COR-L47 (cell line): ENCODE measurements around the gene KRTAP7-1.

Source experiments
- DNase-seq: peaks from one replicate; lab custom pipeline; 2025; lab: John Stamatoyannopoulos, UW

KRTAP7-1 gene, protein sequence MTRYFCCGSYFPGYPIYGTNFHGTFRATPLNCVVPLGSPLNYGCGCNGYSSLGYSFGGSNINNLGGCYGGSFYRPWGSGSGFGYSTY

DNA sequence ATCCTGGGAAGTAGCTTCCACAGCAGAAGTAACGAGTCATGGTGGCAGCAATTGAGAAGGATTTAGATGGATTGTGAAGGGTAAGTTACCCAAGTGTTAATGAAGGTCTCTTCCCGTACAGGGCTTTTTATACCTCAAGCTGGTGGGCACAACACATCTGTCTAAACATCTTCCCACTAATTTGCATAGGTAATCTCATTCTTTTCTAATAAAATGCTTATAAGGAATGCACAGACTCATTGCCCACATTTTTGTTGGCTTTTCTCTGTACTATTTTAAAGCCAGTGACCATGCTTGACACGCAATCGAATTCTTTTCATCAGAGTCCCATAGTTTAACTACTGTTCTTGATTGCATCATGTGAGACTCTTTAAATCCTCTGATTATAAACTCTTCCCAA lies at the start of gene KRTAP7-1:
Gene KRTAP7-1 (minus strand): TSS at position 101 of the 400 bp plus-strand sequence. CDS start 61 bp downstream, at position 40.
- no peak for DNase-seq

DNA sequence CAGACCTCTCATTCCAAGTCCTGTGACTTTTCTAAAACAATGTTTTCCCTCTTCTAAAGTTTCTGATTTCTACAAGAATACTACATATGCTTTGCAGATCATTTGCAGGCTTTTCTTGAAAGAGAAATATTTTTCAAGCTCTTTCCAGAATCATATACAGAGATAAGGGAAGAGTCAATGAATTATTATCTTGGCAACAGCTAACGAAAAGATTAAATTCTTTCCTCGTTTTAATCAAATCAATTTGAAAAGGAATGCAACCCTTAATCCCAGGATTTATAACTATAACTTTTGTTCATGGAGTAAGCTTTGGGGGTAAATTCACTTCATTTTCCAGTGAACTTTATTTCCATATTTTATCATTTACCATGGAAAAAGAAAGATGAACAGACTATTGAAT lies 45.0 kb upstream of the KRTAP7-1 start:
- DNase-seq = no peak

DNA sequence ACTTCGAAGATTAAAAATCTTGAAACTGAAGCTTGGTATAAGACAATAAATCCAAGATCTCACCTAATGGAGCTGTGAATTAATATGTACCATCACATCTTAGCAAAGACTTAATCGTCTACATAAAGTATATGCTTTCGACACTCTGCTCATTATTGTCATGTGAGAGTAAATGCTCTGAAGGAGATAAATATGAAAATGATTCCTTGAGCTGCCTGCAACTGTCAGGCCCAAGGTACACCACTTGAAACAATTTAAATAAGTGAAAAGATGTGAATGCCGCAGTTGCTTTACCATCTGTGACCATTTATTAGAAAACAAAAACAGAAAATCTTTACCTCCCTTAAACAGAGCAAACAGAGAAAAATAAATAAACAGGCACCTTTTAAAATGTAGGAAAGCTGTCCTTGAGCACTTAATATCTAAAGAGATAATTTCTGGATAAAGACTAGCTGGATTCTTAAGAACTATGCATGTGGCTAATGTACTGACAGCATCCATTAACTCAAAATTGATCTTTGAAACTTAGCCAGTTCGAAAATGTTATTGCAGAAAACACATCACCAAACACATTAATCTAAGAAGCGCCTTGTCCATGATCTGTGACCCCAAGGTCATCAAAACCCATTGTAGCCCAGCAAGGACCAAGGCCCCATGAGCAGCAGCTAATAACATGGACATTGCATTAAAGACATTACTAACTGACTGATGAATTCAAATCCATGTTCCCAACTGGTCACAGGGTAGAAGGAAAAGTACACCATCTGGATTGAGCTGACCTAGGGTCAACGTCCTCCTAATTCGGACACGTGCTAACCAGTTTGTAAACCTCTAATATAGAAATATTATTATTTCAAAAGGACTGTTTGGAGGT lies 18.3 kb upstream of the KRTAP7-1 start:
- no peak for DNase-seq

DNA sequence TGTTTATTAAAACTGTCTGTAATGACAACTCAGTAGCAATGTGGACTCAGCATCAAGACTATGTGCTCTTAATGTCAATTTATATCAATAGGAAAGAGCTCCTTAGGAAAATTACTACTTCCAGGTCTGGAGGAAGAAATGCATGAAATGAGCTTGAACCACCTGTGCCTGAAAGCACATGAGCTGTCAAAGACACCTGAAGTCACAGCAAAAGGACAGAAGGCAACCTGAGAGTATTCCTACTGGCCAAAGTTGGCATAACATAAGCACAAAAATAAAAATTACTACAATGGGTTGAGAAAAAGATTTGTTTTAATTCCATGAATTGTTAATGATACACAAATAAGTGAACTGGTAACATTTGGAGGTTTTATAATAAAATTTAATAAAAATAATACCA lies 13.4 kb upstream of the KRTAP7-1 start:
- DNase-seq = no peak

DNA sequence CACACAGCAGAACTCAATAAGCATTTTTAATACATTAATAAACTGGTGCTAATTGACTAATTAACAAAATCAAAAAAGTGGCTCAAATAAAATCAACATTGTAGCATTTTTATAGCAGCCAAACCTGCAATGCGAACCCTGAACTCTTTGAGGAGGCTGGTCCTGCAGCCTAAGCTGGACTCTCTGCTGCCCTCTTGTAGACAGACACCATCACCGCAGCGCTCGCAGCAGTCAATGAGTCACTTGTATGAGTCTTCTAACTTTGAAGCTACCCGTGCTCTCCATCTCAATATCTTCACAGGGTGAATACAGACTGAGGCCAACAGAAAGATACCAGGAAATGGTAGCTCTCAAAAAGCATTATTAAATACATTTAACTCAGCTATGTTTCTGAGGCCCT lies 9.7 kb upstream of the KRTAP7-1 start:
- DNase-seq = peak; percentile 35

DNA sequence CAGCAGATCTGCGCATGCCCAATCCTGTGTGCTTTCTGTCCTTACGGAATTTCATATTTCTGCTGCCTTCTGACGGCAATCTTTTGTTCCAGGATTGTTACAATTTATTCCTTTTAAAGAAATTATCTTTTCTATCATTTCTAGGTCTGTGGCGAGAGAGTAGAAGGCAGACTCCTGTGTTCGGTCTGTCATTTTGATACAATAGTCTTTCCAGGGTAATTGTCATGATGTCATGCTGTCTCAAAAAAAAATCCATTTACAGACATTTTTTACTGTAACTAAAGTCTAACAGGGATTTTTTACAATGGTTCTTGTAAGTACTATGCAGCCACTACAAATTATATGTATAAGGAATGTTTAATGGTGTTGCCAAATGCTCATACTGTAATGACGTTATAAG lies 9.0 kb upstream of the KRTAP7-1 start:
- no peak for DNase-seq

DNA sequence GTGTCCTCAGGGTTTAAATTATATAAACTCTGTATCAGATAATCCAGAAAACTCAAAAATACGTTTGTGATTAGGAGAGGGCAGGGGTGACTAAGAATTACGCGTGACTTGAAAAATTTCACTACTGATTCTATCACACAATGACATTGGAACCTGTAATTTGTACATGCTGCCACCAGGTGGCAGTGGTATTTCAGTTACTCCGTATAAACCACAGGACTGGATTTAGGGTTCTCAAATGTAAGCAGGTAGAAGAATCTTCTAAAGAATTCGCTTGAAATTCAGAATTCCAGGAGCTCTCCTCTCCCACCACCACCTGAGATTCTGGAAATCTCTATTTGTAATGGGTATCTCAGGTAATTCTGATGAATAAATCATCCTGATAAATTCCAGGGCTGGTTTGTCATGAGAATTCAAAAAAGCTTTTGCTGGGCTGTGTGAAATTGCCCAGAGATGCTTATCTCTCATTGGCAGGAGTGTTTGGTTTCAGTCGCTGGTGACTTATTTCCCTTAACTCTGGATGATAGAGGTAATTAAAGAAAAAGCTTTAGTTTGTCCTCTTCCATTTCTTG lies 1.7 kb upstream of the KRTAP7-1 start:
- no peak for DNase-seq

DNA sequence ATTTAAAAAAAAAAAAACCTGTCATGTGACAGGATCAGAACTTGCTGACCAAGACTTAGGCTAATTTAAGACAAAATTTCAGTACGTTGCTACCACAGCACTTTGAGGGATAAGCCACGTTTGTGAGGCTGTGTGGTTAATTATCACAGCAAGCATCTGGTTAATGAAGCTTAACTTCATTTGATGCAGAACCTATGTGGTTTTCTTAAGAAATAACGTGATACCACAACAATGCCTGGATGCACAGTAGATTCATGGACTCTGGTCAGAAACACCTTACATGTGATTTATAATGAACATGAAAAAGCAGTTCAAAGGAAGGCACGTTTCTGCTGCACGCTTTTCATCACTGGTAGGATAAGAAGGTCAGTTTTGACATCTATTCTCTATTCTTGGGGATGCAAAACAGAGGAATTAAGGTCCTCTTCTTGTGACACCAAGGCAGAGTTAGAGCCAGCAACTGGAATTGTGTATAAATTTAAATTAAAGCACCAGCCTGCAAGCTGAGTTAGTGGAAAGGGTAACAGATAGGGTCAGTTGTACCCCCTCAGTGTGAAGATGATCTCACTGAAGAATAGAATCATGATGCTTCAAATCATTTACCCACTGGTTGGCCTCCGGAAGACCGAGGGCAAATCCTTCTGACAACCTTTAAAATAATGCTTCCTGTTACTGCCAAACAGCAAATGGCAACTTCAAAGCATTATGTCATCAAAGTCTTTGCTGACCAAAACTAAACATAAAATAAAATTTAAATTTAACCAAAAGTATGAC lies 10.5 kb downstream of the KRTAP7-1 start:
- no peak for DNase-seq

DNA sequence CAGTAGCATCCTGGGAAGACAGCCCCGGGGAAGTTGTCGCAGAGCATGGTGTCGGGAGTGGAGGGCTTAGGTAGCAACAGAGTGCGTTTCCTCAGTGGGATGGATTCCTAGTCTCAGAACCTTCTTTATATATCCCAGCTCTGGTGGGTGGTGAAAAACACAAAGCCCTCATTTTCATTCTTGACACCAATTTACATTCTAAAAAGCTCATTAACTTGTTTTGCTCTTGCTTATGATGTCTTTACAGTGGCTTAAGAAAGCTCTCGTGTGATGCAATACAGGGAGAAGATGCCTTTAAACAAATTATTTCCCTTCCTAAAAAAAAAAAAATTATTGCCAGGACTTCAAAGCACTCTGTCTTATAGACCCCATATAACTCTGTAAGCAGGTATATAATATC lies 16.4 kb downstream of the KRTAP7-1 start, which contains the start of gene KRTAP8-1:
Gene KRTAP8-1 (minus strand): TSS at position 101 of the 400 bp plus-strand sequence. CDS start 54 bp downstream, at position 47.
- no peak for DNase-seq

DNA sequence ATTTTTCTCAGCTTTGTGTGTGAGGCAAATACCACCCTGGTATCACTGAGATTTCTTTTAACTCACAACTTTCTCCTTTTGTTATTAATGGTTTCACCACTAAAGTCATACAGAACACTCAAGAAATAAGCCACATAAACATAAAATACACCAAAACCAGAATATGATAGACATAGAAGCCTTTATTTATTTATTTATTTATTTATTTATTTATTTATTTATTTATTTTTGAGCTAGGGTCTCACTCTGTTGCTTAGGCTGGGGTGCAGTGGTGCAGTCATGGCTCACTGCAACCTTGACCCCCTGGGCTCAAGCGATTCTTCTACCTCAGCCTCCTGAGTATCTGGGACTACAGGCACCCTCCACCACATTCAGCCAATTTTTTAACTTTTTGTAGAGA lies 29.0 kb downstream of the KRTAP7-1 start:
- DNase-seq = no peak

DNA sequence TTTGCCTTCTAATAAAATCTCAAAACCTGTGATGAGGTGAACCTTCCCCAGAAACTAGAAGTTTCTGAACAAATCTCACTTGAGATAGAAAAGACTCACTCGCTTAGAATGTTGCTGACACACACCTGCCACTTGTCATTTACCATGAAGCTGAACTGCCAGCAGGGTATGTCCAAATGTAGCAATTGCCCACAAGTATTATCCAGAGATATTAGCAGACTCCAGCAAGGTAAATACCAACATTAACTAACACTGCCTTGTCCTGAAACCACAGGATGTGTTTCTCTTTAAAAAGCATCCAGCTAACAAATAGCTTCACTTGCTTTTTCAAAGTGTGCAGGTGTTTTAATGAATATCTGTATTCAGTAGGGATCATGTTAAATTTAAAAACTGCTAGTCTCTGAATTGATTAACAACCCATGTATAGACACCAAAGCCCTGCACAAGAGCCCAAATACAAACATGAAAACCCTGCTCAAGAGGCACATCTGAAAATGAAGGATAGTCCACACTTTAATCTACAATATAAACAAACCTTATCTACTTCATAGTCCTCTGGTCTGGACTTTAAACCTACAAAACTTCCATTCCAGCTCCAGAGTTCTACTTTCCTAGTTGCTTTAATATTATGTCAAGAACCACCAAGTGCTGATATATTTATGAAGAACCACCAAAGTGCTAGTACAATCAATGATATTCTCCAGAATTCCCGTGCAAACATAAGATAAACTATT lies 35.8 kb downstream of the KRTAP7-1 start:
- no peak for DNase-seq

DNA sequence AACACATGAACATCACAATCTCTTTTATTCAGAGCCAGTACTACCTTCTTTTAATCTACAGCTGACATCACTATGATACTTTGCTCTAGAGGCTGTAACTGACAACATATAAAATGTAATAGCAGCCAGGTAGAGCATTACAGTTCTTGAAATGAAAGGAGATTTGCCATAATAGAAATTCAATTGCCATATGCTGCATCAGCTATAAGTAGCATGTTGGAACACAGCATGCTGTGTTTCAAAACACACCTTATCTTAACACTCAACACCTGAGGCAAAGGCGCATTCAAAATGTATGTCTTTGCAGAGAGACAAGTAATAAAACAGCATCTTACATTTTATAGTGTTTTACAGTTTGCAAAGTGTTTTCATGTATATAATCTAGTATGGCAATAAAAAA lies 50.3 kb downstream of the KRTAP7-1 start:
- no peak for DNase-seq
